Stimulated activated memory B cell treated with anti-CD40 and anti-IgM and Interleukin-4, amounts not matched to agents 10 μg/mL and 1 μg/mL and 100 μg/mL, for 72 hours (primary cell): ENCODE measurements around the gene AGGF1.

Source experiments
- ATAC-seq: fragments of 150-1000 bp; cut with Tn5 transposase; 2 replicates; pipeline ENCODE4 v1.10.0; 2021
- H3K27ac Mint-ChIP-seq: one replicate; pipeline ENCODE4 v1.8.0; 2022; ENCODE audit warnings: mild to moderate bottlenecking, mixed read lengths
- H3K27me3 Mint-ChIP-seq: one replicate; pipeline ENCODE4 v1.8.0; 2022; ENCODE audit warnings: mixed read lengths
- H3K36me3 Mint-ChIP-seq: one replicate; pipeline ENCODE4 v1.8.0; 2022; ENCODE audit warnings: mixed read lengths
- H3K4me1 Mint-ChIP-seq: one replicate; pipeline ENCODE4 v1.8.0; 2022; ENCODE audit warnings: mixed read lengths
- H3K4me3 Mint-ChIP-seq: one replicate; pipeline ENCODE4 v1.8.0; 2022; ENCODE audit warnings: mild to moderate bottlenecking, moderate library complexity, mixed read lengths
- H3K9me3 Mint-ChIP-seq: one replicate; pipeline ENCODE4 v1.8.0; 2022; ENCODE audit warnings: mixed read lengths

Gene AGGF1

GRCh38 chr5:77011498-77011897 is 18.7 kb upstream of the AGGF1 start:
- Mint-ChIP-seq H3K9me3 (no peaks in the 10 kb centered on the region), H3K27ac (no peak overlapping the region), H3K27me3 (no peaks in the 10 kb centered on the region), H3K4me3 (no peak overlapping the region), H3K4me1 (no peaks in the 10 kb centered on the region), H3K36me3 (no peaks in the 10 kb centered on the region)
- ATAC-seq, result no peak

- H3K4me3 Mint-ChIP-seq, result no peak overlapping the region
- H3K36me3 Mint-ChIP-seq, result no peaks in the 10 kb centered on the region
- no peaks in the 10 kb centered on the region for H3K27me3 Mint-ChIP-seq
- no peaks in the 10 kb centered on the region for H3K4me1 Mint-ChIP-seq
- H3K9me3 Mint-ChIP-seq, result no peaks in the 10 kb centered on the region
- no peak for ATAC-seq
- H3K27ac Mint-ChIP-seq, result no peak overlapping the region
Observed at GRCh38 chr5:77012601-77013000, 17.6 kb upstream of the AGGF1 start.

- Mint-ChIP-seq H3K4me3 (no peak overlapping the region), H3K27ac (no peak overlapping the region), H3K4me1 (no peaks in the 10 kb centered on the region), H3K36me3 (no peaks in the 10 kb centered on the region), H3K9me3 (no peaks in the 10 kb centered on the region), H3K27me3 (peaks cover 3% of the 10 kb centered on the region)
- ATAC-seq, result no peak
Observed at GRCh38 chr5:77015938-77016569, 14.2 kb upstream of the AGGF1 start.

GRCh38 chr5:77016962-77017361 is 13.2 kb upstream of the AGGF1 start:
- peaks cover 12% of the 10 kb centered on the region for H3K27me3 Mint-ChIP-seq
- H3K4me3 Mint-ChIP-seq, result no peak overlapping the region
- no peak for ATAC-seq
- H3K9me3 Mint-ChIP-seq, result no peaks in the 10 kb centered on the region
- H3K4me1 Mint-ChIP-seq, result no peaks in the 10 kb centered on the region
- no peak overlapping the region for H3K27ac Mint-ChIP-seq
- no peaks in the 10 kb centered on the region for H3K36me3 Mint-ChIP-seq

GRCh38 chr5:77017668-77018067 is 12.5 kb upstream of the AGGF1 start:
- peaks cover 19% of the 10 kb centered on the region for H3K27me3 Mint-ChIP-seq
- no peaks in the 10 kb centered on the region for H3K36me3 Mint-ChIP-seq
- no peak overlapping the region for H3K27ac Mint-ChIP-seq
- ATAC-seq, result no peak
- H3K4me1 Mint-ChIP-seq, result no peaks in the 10 kb centered on the region
- H3K9me3 Mint-ChIP-seq, result peaks cover 3% of the 10 kb centered on the region
- no peak overlapping the region for H3K4me3 Mint-ChIP-seq

GRCh38 chr5:77022511-77023417 is 7.4 kb upstream of the AGGF1 start:
- Mint-ChIP-seq H3K27ac (no peak overlapping the region), H3K4me3 (no peak overlapping the region), H3K36me3 (no peaks in the 10 kb centered on the region), H3K27me3 (peaks cover 31% of the 10 kb centered on the region), H3K4me1 (no peaks in the 10 kb centered on the region), H3K9me3 (peaks cover 3% of the 10 kb centered on the region)
- ATAC-seq, result no peak

GRCh38 chr5:77024490-77024889 is 5.7 kb upstream of the AGGF1 start:
- no peak overlapping the region for H3K4me3 Mint-ChIP-seq
- peaks cover 31% of the 10 kb centered on the region for H3K27me3 Mint-ChIP-seq
- H3K36me3 Mint-ChIP-seq, result peaks cover 5% of the 10 kb centered on the region
- no peak overlapping the region for H3K27ac Mint-ChIP-seq
- no peaks in the 10 kb centered on the region for H3K4me1 Mint-ChIP-seq
- ATAC-seq, result no peak
- peaks cover 12% of the 10 kb centered on the region for H3K9me3 Mint-ChIP-seq

GRCh38 chr5:77028631-77029375 is 1.4 kb upstream of the AGGF1 start:
- Mint-ChIP-seq H3K27ac (no peak overlapping the region), H3K9me3 (peaks cover 8% of the 10 kb centered on the region), H3K4me3 (no peak overlapping the region)

GRCh38 chr5:77029376-77029885 is 773 bp upstream of the AGGF1 start:
- H3K4me3 Mint-ChIP-seq, result peak overlapping the region; percentile 94
- peaks cover 5% of the 10 kb centered on the region for H3K36me3 Mint-ChIP-seq
- peaks cover 8% of the 10 kb centered on the region for H3K9me3 Mint-ChIP-seq
- no peak for ATAC-seq
- no peaks in the 10 kb centered on the region for H3K27me3 Mint-ChIP-seq
- H3K27ac Mint-ChIP-seq, result peak overlapping the region; percentile 90
- peaks cover 12% of the 10 kb centered on the region for H3K4me1 Mint-ChIP-seq

More at GRCh38 chr5:77028631-77029375, 1.4 kb upstream of the AGGF1 start:
- no peak for ATAC-seq
- Mint-ChIP-seq H3K36me3 (peaks cover 5% of the 10 kb centered on the region), H3K4me1 (peaks cover 12% of the 10 kb centered on the region), H3K27me3 (peaks cover under 1% of the 10 kb centered on the region)

GRCh38 chr5:77031891-77032290 is 1.7 kb downstream of the AGGF1 start:
- H3K4me3 Mint-ChIP-seq, result peak overlapping the region; percentile 94
- no peak for ATAC-seq
- H3K27me3 Mint-ChIP-seq, result no peaks in the 10 kb centered on the region
- peaks cover 12% of the 10 kb centered on the region for H3K4me1 Mint-ChIP-seq
- H3K36me3 Mint-ChIP-seq, result peaks cover 5% of the 10 kb centered on the region
- H3K9me3 Mint-ChIP-seq, result peaks cover 8% of the 10 kb centered on the region
- H3K27ac Mint-ChIP-seq, result no peak overlapping the region

GRCh38 chr5:77032635-77033034 is 2.4 kb downstream of the AGGF1 start:
- H3K4me1 Mint-ChIP-seq, result peaks cover 12% of the 10 kb centered on the region
- peaks cover 8% of the 10 kb centered on the region for H3K9me3 Mint-ChIP-seq
- ATAC-seq, result no peak
- H3K27ac Mint-ChIP-seq, result no peak overlapping the region
- no peak overlapping the region for H3K4me3 Mint-ChIP-seq
- H3K27me3 Mint-ChIP-seq, result no peaks in the 10 kb centered on the region
- peaks cover 5% of the 10 kb centered on the region for H3K36me3 Mint-ChIP-seq

GRCh38 chr5:77033338-77033737 is 3.1 kb downstream of the AGGF1 start:
- ATAC-seq, result no peak
- Mint-ChIP-seq H3K27me3 (no peaks in the 10 kb centered on the region), H3K4me1 (peaks cover 12% of the 10 kb centered on the region), H3K9me3 (peaks cover 5% of the 10 kb centered on the region), H3K4me3 (no peak overlapping the region), H3K27ac (no peak overlapping the region), H3K36me3 (peaks cover 5% of the 10 kb centered on the region)

GRCh38 chr5:77035950-77036349 is 5.7 kb downstream of the AGGF1 start:
- no peaks in the 10 kb centered on the region for H3K9me3 Mint-ChIP-seq
- H3K27ac Mint-ChIP-seq, result no peak overlapping the region
- H3K4me1 Mint-ChIP-seq, result peaks cover 7% of the 10 kb centered on the region
- no peak overlapping the region for H3K4me3 Mint-ChIP-seq
- peaks cover 13% of the 10 kb centered on the region for H3K36me3 Mint-ChIP-seq
- no peaks in the 10 kb centered on the region for H3K27me3 Mint-ChIP-seq
- no peak for ATAC-seq

GRCh38 chr5:77046416-77047073 is 16.3 kb downstream of the AGGF1 start:
- Mint-ChIP-seq H3K4me1 (no peaks in the 10 kb centered on the region), H3K27ac (no peak overlapping the region), H3K27me3 (no peaks in the 10 kb centered on the region), H3K36me3 (peaks cover 46% of the 10 kb centered on the region), H3K9me3 (no peaks in the 10 kb centered on the region), H3K4me3 (no peak overlapping the region)
- ATAC-seq, result no peak

GRCh38 chr5:77064040-77064439 is 33.8 kb downstream of the AGGF1 start:
- H3K9me3 Mint-ChIP-seq, result no peaks in the 10 kb centered on the region
- no peaks in the 10 kb centered on the region for H3K4me1 Mint-ChIP-seq
- H3K27me3 Mint-ChIP-seq, result no peaks in the 10 kb centered on the region
- no peak for ATAC-seq
- H3K27ac Mint-ChIP-seq, result no peak overlapping the region
- peaks cover 57% of the 10 kb centered on the region for H3K36me3 Mint-ChIP-seq
- H3K4me3 Mint-ChIP-seq, result no peak overlapping the region
